Fibroblast of skin of back (primary cell): ENCODE data around the gene WBP11.
A peak's percentile ranks its signal among the peaks of the same experiment; 100 is the strongest.

Source experiments
- DNase-seq: peaks from one replicate; pipeline ENCODE4 v3.0.0-alpha.2; 2013

WBP11 gene

GRCh38 chr12:14824012-14824634, 20.8 kb upstream of the WBP11 start:
- no peak for DNase-seq

- DNase-seq, result no peak
Observed at GRCh38 chr12:14814014-14814413, 10.7 kb upstream of the WBP11 start, which contains the start of gene SMCO3. SMCO3 (minus strand) TSS chr12:14814182; CDS start chr12:14806680, 7,502 bp downstream.

DNA sequence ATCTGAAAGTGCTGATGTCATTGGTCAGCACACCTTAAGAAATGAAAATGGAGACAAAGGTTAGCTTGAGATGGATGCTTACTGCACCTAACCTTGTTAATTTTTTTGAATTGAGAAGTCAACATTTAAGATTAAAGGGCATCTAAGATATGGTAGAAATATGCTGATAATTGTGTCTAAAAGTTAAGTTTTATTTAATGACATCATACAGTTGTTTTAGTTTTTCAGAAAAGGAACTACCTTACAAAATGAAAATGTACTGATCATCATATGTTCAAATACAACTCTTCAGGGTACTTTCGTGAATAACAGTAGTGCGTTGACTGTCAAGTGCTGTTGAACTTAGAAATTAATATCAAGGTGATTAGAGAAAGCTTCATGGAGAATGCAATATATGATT, 8.2 kb upstream of the WBP11 start:
- no peak for DNase-seq

DNA sequence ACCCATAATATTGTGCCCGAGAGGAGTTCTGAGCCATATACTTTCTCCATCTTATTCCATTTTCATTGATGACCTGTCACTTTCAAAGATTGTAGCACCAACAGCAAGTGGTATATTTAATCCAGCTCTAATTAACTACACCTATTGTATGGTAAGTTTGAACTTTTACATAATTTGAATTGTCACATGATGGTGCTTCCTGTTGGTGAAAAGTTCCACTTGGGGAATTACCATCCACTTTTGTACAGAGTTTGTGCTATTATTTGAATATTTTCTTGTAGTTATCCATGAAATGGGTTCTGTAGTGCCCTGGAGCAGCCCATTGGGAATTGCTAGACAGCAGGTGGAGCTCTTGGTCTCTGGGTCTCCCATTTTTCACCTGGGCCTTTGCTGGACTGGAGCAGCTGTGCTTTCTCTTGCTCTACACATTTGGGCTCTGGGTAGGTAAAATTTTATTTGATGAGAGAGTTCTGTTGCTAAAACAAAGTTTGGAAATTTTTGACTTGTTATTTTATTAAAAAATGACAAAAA, 7.7 kb upstream of the WBP11 start:
- no peak for DNase-seq

GRCh38 chr12:14810167-14810952, 7.1 kb upstream of the WBP11 start:
- DNase-seq, result no peak

DNA sequence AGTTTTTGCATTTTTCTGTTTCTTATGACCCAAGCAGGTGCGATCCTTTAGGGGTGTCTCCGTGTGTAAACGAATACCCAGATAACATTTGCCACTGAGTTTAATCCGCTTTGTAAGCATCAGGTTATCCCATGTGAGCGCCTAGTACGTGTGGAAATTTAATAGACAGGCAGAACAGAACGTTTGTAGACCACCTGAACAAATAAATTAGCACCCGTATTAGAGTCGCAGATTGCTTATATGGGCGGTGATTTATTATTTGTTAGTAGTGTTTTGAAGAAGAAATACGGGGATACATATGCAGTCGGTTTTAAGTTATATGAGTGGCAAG, 517 bp upstream of the WBP11 start:
- DNase-seq, result no peak

DNA sequence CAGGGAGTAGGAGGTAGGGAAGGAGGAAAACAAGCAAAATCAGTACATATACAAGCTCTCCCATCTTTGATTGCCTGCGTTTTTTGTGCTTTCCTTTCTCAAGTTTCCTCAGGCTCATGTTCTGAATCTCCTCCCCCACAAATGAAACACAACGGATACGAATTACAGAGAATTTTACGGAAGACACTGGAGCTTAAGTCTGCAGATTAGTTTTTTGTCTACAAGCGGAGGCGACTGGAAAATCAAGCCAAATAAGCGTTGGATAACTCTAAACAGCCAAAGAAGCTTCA, 612 bp downstream of the WBP11 start:
- DNase-seq, result no peak

DNA sequence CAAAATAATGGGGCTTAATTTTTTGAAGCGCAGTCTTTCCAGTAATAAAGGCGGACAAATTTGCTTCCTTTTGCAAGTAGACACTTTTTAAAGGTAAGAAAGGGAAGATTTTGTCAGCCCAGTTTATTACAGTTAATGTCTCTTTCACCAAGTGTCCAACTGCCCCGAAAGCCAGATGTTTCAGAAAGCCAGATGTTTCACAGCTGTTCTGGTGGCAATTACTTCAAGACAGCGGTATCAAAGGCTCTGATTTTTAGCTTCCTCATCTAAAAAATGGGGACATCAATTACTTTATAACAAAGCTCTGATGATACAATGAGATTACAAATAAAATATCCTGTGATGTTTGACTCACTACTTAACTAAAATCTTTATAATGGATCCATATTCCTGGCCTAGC, 1.0 kb downstream of the WBP11 start:
- no peak for DNase-seq

GRCh38 chr12:14795028-14795448, 8.2 kb downstream of the WBP11 start:
- DNase-seq, result no peak

GRCh38 chr12:14785568-14785967, 17.7 kb downstream of the WBP11 start:
- DNase-seq, result no peak

DNA sequence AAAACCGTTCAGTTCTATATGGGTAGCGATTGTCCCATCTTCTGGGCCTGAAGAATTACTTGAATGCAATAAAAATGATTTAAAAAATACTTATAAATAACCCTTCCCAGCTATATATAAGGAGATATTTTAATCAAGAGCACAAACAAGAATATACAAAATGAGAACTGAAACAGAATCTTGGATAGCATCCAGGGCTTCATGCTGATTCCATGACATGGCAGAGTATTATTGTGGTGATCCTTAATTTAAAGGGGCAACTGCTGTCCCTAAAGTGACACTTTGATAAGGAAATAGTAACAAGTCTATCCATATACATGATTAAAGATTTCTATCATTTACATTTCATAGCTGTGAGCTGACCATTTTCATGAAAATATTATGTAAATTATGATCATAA, 18.8 kb downstream of the WBP11 start:
- no peak for DNase-seq

- DNase-seq, result no peak
Observed at GRCh38 chr12:14782756-14783155, 20.5 kb downstream of the WBP11 start.

GRCh38 chr12:14781563-14781962, 21.7 kb downstream of the WBP11 start:
- no peak for DNase-seq

DNA sequence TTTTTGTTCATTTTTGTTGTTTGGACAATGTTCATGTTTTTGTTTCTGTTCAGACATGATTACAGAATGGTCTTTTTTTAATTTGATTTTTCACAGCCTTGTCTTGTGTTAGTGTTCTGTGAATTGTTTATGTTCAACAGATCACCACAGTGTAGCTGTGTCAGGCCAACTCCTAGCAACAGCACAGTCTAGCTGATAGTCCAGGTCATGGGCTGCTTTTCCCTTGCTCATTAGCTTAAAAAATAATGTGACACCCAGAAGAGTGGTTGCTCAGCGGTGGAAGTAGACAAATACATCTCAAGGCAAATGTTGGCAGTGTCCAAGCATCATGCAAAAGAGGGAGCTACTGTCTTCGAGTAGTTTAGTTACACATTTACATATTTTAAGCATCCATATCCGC, 22.4 kb downstream of the WBP11 start:
- no peak for DNase-seq

GRCh38 chr12:14779834-14780233, 23.4 kb downstream of the WBP11 start:
- no peak for DNase-seq

DNA sequence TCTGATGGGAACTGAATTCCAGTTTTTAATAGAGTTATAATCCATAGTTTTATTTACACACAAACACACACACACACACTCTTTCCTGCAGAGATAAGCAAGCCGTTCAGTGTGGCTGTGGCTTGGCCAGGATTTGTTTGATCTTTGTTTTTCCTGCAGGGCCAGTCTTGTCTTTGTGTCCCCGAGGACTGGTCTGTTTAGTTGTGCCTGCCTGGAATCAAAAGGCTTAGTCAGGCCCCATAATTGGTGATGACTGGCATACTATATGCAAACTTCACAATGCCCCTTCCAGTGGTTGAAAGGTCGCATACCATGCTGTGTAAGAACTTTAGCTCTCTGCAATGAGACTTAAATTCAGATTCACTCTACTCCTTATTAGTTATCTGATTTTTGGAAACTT, 26.0 kb downstream of the WBP11 start:
- peak; percentile 33 for DNase-seq

GRCh38 chr12:14776236-14776961, 26.9 kb downstream of the WBP11 start:
- peak; percentile 27 for DNase-seq

- DNase-seq, result peak; percentile 60
Observed at GRCh38 chr12:14775636-14775980, 27.7 kb downstream of the WBP11 start.

DNA sequence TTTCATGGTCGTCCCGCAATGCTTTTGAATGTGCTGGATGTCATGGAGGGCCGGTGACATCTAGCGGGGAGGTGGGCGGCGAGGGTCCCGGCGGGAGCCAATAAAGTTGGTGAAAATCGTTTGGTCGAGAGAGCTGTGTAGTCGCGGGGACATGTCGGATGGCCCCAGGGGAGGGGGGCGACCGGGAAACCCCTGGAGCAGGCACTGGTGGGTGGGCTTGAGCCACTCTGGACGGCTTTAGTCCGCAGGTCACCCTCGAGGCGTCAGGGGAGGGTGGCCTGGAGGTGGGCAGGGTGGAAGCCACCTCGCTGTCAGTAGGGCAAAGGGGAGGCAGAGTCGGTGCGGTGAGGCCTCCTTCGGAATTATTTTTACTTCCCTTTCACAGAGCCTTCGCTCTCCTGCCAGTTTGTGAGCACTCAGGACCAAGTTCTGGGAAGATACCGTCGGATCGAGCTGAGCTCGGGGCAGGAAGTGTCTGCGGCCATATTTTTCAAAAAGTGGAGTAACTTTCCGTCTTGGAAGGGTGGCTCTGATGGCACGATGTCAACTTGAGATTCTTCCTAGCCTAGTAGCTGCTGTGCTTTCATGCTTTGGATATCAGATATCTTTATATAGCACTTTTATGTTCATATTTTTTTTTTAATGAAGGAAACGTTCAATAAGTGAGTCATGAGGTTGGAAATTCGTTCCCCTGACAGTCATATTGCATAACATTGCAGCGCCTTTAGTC, 28.2 kb downstream of the WBP11 start:
- peak; percentile 73 for DNase-seq

DNA sequence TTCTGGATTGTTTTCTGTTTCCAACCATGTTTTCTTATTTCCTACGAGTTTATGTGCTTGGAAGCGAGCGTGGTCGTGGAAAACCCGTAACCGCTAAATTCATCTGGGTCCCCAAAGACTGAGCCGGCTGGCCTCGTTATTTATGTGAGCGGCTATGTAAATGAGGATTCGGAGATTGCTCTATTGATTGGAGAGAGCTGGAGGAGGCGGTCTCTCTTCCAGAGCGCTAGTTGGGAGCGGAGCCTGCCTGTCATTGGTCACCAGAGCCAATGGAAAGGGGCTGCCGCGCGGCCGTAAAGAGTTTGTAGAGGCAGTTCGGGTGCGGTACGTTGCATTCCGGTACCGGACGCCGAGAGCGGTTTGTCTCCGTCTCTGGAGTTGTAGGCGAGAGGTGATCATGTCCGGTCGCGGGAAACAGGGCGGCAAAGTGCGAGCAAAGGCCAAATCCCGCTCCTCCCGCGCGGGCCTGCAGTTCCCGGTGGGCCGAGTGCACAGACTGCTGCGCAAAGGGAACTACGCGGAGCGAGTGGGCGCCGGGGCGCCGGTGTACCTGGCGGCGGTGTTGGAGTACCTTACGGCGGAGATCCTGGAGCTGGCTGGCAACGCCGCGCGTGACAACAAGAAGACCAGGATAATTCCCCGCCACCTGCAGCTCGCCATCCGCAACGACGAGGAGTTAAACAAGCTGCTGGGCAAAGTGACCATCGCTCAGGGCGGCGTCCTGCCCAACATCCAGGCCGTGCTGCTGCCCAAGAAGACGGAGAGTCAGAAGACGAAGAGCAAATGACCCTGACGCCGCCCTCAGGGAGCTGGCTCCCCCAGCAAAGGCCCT, 29.0 kb downstream of the WBP11 start:
- DNase-seq, result peak; percentile 96

DNA sequence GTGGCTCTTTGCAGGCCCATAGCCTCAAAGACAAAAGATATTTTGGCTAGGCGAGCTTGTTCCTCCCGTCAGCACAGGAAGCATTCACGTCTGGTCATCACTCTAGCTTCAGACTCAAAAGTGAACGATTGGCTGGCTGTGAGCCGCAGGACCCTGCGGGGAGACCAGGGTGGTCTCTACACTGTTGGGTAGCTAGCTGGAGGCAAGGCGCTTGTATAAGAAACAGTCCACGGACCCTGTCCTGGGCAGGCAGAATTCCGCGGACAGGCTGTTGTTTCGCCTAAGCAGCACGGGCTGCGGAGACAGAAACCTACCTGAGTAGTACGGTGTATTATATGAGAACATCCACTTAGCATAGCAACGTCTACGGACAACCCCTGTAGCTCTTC, 29.6 kb downstream of the WBP11 start:
- no peak for DNase-seq

DNA sequence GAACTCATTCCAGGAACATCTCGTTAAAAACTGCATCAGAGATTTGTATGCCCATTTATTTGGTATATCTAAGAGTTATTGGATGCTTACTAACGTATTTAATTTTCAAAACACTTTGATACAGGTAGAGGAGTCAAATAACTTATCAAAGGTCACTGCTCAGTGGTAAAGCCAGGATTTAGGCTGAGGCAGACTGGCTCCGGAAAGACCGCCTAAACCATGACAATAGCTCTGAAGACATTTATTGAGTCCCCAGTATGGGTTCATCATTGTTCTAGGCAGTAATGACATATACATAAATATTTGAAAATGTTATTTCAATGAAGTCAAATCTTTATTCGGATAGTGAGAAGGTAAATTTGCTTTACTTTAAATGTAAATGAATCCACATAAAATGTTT, 30.3 kb downstream of the WBP11 start:
- DNase-seq, result no peak
